IMR-90 (cell line): ENCODE results near the gene SRP9. TPM values are rescaled to one million over a fixed set of nuclear protein-coding genes. Genes with fewer than 3 reads are reported as not detected.
A peak's percentile ranks its signal among the peaks of the same experiment; 100 is the strongest.

Experiments used
- ATAC-seq: fragments of 200-7000 bp; cut with Tn5 transposase; 2 replicates; pipeline ENCODE4 v1.9.1; 2020; ENCODE audit warnings: low read depth, mild to moderate bottlenecking, moderate library complexity
- BruUV-seq: library from RNA; stranded (reverse); fragments of 400-500 nt; replicated peaks from 2 replicates; lab custom pipeline; 2021; lab: Mats Ljungman, UMichigan
- CTCF ChIA-PET: fragments of 300-600 bp; formaldehyde crosslinking; extraction: SDS; loops from one replicate; lab custom pipeline; 2021; ENCODE audit warnings: antibody characterized with exemption; lab: Yijun Ruan, JAX
- POLR2A ChIA-PET: fragments of 300-600 bp; sonication (Branson Sonifier 250); formaldehyde crosslinking; loops from one replicate; lab custom pipeline; 2022; ENCODE audit warnings: antibody characterized with exemption; ENCODE audit not compliant: unreplicated experiment; lab: Charles Lee
- DNase-seq: peaks from one replicate; pipeline ENCODE4 v3.0.0; 2013
- H2AFZ ChIP-seq: replicated peaks from 2 replicates; pipeline ENCODE3; 2013; ENCODE audit warnings: low read length, mild to moderate bottlenecking; ENCODE audit not compliant: poor library complexity
- H2AK5ac ChIP-seq: 2 replicates; pipeline ENCODE4 v1.6.1; 2013; ENCODE audit warnings: low read depth, low read length, inconsistent platforms
- H2AK9ac ChIP-seq: replicated peaks from 2 replicates; pipeline ENCODE3; 2013; ENCODE audit warnings: mild to moderate bottlenecking, low read depth, low read length, moderate library complexity; ENCODE audit not compliant: poor library complexity
- H2BK120ac ChIP-seq: 2 replicates; pipeline ENCODE4 v1.6.1; 2013; ENCODE audit warnings: low read depth, low read length, inconsistent platforms
- H2BK15ac ChIP-seq: 3 replicates; pipeline ENCODE4 v1.6.1; 2013; ENCODE audit warnings: low read depth, low read length, inconsistent platforms
- H2BK20ac ChIP-seq: 2 replicates; pipeline ENCODE4 v1.6.1; 2013; ENCODE audit warnings: low read depth, mild to moderate bottlenecking, inconsistent platforms, low read length, moderate library complexity
- H2BK5ac ChIP-seq: 2 replicates; pipeline ENCODE4 v1.6.1; 2013; ENCODE audit warnings: mild to moderate bottlenecking, low read depth, low read length, inconsistent platforms; ENCODE audit not compliant: poor library complexity, severe bottlenecking
- H3K14ac ChIP-seq: replicated peaks from 2 replicates; pipeline ENCODE4 v1.6.1; 2013; ENCODE audit warnings: low read depth, low read length, inconsistent platforms
- H3K18ac ChIP-seq: 2 replicates; pipeline ENCODE4 v1.6.1; 2013; ENCODE audit warnings: low read depth, low read length, control low read depth
- H3K23ac ChIP-seq: 2 replicates; pipeline ENCODE4 v1.6.1; 2013; ENCODE audit warnings: low read depth, low read length, inconsistent platforms
- H3K27ac ChIP-seq: 2 replicates; pipeline ENCODE4 v1.5.1; 2013; ENCODE audit warnings: mild to moderate bottlenecking, control low read depth, low read length; ENCODE audit not compliant: insufficient read depth
- H3K27me3 ChIP-seq: 2 replicates; pipeline ENCODE4 v1.6.1; 2013; ENCODE audit warnings: low read length; ENCODE audit not compliant: control insufficient read depth, insufficient read depth
- H3K36me3 ChIP-seq: 2 replicates; pipeline ENCODE4 v1.6.1; 2013; ENCODE audit warnings: low read length, mixed read lengths; ENCODE audit not compliant: control insufficient read depth, insufficient read depth
- H3K4ac ChIP-seq: 2 replicates; pipeline ENCODE4 v1.6.1; 2013; ENCODE audit warnings: low read depth, low read length, inconsistent platforms
- H3K4me1 ChIP-seq: 2 replicates; pipeline ENCODE4 v1.6.1; 2013; ENCODE audit warnings: low read length, mixed read lengths; ENCODE audit not compliant: control insufficient read depth, insufficient read depth
- H3K4me2 ChIP-seq: 2 replicates; pipeline ENCODE4 v1.6.1; 2013; ENCODE audit warnings: low read depth, mild to moderate bottlenecking, control low read depth, low read length, moderate library complexity
- H3K4me3 ChIP-seq: 2 replicates; pipeline ENCODE4 v1.5.1; 2013; ENCODE audit warnings: low read depth, mild to moderate bottlenecking, control low read depth, low read length, moderate library complexity; ENCODE audit not compliant: insufficient read depth
- H3K56ac ChIP-seq: 2 replicates; pipeline ENCODE4 v1.6.1; 2013; ENCODE audit warnings: low read length, inconsistent platforms; ENCODE audit not compliant: insufficient read depth; ENCODE audit errors: extremely low read depth
- H3K79me1 ChIP-seq, 2 experiments: 2 replicates each; pipeline ENCODE4 v1.6.1; 2013; ENCODE audit warnings: low read length in 2 of 2, inconsistent platforms in 1 of 2, low read depth in 1 of 2
- H3K9ac ChIP-seq: 2 replicates; pipeline ENCODE4 v1.6.1; 2013; ENCODE audit warnings: low read depth, low read length, control low read depth
- H3K9me1 ChIP-seq: 2 replicates; pipeline ENCODE4 v1.6.1; 2013; ENCODE audit warnings: low read length, inconsistent platforms; ENCODE audit not compliant: insufficient read depth
- H3K9me3 ChIP-seq: 2 replicates; pipeline ENCODE4 v1.6.1; 2013; ENCODE audit warnings: low read length; ENCODE audit not compliant: control insufficient read depth, insufficient read depth
- H4K20me1 ChIP-seq: 2 replicates; pipeline ENCODE4 v1.6.1; 2013; ENCODE audit warnings: low read length, inconsistent platforms; ENCODE audit not compliant: insufficient read depth
- H4K5ac ChIP-seq: 2 replicates; pipeline ENCODE4 v1.6.1; 2013; ENCODE audit warnings: mild to moderate bottlenecking, low read depth, low read length, control low read depth
- H4K8ac ChIP-seq, 2 experiments: 2 replicates each; pipeline ENCODE4 v1.6.1; 2013; ENCODE audit warnings: low read depth in 2 of 2, low read length in 2 of 2, control low read depth in 1 of 2, inconsistent platforms in 1 of 2
- H4K91ac ChIP-seq: 2 replicates; pipeline ENCODE4 v1.6.1; 2013; ENCODE audit warnings: low read depth, low read length, inconsistent platforms; ENCODE audit not compliant: insufficient read depth
- RAD21 ChIP-seq: IDR thresholded peaks from 2 replicates; pipeline ENCODE4 v1.6.1; 2012; ENCODE audit warnings: low read length, improper control_type of control experiment
- WGBS, 2 experiments: methylation state at CpG; one replicate each; pipeline versions ENCODE4 v1.1.5 to v1.1.7; 2013; ENCODE audit warnings: missing lambda C conversion rate in 2 of 2; ENCODE audit not compliant: insufficient read length in 1 of 2; ENCODE audit errors: extremely low coverage in 2 of 2; 5-methylcytosine and 5-hydroxymethylcytosine counted together
- dilution Hi-C: fragments of 300-500 bp; cut with HindIII; formaldehyde crosslinking; loops from one replicate; pipeline ENCODE4 v1.14.3; 2018; ENCODE audit warnings: low sequenced_read_pairs; ENCODE audit not compliant: unreplicated experiment
- in situ Hi-C: fragments of 300-500 bp; cut with MboI; formaldehyde crosslinking; loops from 3 replicates; pipeline ENCODE4 v1.14.3; 2019; ENCODE audit warnings: low sequenced_read_pairs, inconsistent platforms, mixed read lengths
- intact Hi-C: fragments of 100-400 bp; cut with micrococcal nuclease; formaldehyde crosslinking; loops from 2 replicates; pipeline ENCODE4 v1.10.0; 2022
- polyA plus RNA-seq, 3 experiments: library from polyadenylated mRNA; depleted of rRNA; stranded (reverse); fragments of >200 nt; gene quantifications; 2 replicates each; pipeline ENCODE4 v1.2.3, GENCODE V29; 2012; ENCODE audit warnings: low replicate concordance in 1 of 3
- total RNA-seq: library from RNA; depleted of rRNA; stranded (reverse); fragments of >200 nt; gene quantifications from 2 replicates; pipeline ENCODE4 v1.2.3, GENCODE V29; 2012
- TF ChIP-seq, protein P1 (sequence below): conservative IDR thresholded peaks from 2 replicates; pipeline ENCODE4 v1.5.1; 2012; ENCODE audit warnings: mild to moderate bottlenecking, low read depth, low read length, improper control_type of control experiment
- TF ChIP-seq, protein P2 (sequence below): fragments of 150-350 bp; IDR thresholded peaks from 2 replicates; pipeline ENCODE4 v1.6.1; 2017; ENCODE audit warnings: mild to moderate bottlenecking, antibody characterized with exemption, low read length, low read depth

The SRP9 gene
- total and polyA plus RNA-seq, 2 of the 4 experiments (the other 2 are of a cell fraction) = 230 to 295 TPM

DNA sequence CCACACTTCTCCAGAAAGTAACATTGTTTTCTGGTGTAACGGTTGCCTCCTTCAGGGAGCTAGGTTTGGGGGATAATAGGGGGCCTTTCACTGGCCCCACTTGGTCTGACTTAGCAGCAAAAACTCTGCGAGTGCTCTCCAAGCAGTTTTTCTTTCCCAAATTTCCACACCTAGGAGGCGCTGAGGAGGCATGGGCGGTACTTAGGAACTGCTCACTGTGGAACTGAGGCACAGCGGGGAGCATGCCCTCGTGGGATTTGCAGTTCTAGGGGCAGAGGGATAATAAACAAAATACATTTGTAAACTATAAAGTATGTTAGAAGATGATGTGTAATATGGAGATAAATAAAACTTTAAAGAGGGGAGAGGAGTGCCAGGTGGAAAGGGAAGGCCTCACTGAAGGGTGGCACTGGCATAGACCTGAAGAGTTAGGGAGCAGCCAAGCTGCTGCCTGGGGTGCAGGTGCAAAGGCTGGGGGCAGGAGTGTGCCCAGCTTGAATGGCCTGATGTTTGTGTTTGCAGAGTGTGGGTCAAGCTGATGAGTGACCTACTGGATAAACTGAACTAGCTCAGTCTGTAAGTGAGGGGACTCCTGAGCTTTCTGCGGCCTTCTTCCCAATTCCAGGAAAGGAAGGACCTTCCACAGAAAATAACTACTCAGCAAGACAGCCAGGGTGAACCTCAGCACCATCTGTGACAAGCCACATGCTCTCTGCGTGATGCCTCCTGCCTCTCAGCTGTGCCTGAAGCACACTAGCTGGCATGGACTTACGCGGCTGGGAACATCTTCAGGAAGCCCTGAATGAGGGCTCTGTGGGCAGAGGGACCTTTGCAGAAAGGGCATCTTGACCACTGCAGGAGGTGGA is 34.2 kb downstream of the SRP9 start:
- ChIA-PET POLR2A (no interaction called here), CTCF (interaction anchor here (0.7 to 1.3 kb wide), 2 partner anchors 10 to 337 kb away, joined by 3 to 4 read pairs; no protein-coding TSS in a partner anchor)
- Histone ChIP-seq H2AK9ac (peak overlapping the region; percentile 68), H3K9me1 (peaks cover 13% of the 10 kb centered on the region; the same call in 1 of the 2 replicates), H4K91ac (no peak overlapping the region), H4K5ac (no peak overlapping the region), H3K4me2 (no peak overlapping the region), H2BK5ac (no peak overlapping the region), H3K27ac (no peak overlapping the region), H4K8ac (no peak overlapping the region), H2BK120ac (no peak overlapping the region), H3K9me3 (no peaks in the 10 kb centered on the region), H2BK20ac (no peak overlapping the region), H2AK5ac (0 out of 2 replicates have a peak overlapping the region, but pooled peaks have one; percentile 43), H4K20me1 (no peaks in the 10 kb centered on the region), H3K79me1 (peaks cover 0 to 23% of the 10 kb centered on the region in 2 experiments; a peak in 2 of 4 replicates), H3K36me3 (no peaks in the 10 kb centered on the region), H3K4me1 (peaks cover 24% of the 10 kb centered on the region), H3K4me3 (no peak overlapping the region), H3K27me3 (no peaks in the 10 kb centered on the region), H3K56ac (no peak overlapping the region), H3K4ac (no peak overlapping the region; the same call in 1 of the 2 replicates), H2BK15ac (no peak overlapping the region), H3K9ac (no peak overlapping the region), H3K23ac (0 out of 2 replicates have a peak overlapping the region, but pooled peaks have one; percentile 10), H3K18ac (no peak overlapping the region), H2AFZ (no peak overlapping the region), H3K14ac (no peak overlapping the region)
- ATAC-seq (no peak), DNase-seq (no peak)
- no peak for TF ChIP-seq RAD21
- TF ChIP-seq, protein P1, sequence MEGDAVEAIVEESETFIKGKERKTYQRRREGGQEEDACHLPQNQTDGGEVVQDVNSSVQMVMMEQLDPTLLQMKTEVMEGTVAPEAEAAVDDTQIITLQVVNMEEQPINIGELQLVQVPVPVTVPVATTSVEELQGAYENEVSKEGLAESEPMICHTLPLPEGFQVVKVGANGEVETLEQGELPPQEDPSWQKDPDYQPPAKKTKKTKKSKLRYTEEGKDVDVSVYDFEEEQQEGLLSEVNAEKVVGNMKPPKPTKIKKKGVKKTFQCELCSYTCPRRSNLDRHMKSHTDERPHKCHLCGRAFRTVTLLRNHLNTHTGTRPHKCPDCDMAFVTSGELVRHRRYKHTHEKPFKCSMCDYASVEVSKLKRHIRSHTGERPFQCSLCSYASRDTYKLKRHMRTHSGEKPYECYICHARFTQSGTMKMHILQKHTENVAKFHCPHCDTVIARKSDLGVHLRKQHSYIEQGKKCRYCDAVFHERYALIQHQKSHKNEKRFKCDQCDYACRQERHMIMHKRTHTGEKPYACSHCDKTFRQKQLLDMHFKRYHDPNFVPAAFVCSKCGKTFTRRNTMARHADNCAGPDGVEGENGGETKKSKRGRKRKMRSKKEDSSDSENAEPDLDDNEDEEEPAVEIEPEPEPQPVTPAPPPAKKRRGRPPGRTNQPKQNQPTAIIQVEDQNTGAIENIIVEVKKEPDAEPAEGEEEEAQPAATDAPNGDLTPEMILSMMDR = peak; percentile 39
- TF ChIP-seq, protein P2, sequence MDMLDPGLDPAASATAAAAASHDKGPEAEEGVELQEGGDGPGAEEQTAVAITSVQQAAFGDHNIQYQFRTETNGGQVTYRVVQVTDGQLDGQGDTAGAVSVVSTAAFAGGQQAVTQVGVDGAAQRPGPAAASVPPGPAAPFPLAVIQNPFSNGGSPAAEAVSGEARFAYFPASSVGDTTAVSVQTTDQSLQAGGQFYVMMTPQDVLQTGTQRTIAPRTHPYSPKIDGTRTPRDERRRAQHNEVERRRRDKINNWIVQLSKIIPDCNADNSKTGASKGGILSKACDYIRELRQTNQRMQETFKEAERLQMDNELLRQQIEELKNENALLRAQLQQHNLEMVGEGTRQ = no peak
- dilution Hi-C loops = no loop called here
- intact Hi-C loops = loop anchor here (2.0 kb wide), 1 partner anchor 33 kb away; no protein-coding TSS in a partner anchor
- BruUV-seq = no TSS peak
- WGBS, 2 experiments = 86% methylated on average over 2 of the region's 10 CpGs; no CpG with 5 or more reads in 1 of the 2 experiments
- in situ Hi-C loops = no loop called here
